Ureter (tissue), 1 donor: ENCODE results near the gene VPS35L. TPM values are rescaled to one million over a fixed set of nuclear protein-coding genes. Genes with fewer than 3 reads are reported as not detected.

Experiments
- DNase-seq: peaks from one replicate; pipeline ENCODE4 v3.0.0-alpha.2; 2020; ENCODE audit warnings: low spot score
- total RNA-seq: library from RNA; stranded (reverse); gene quantifications from one replicate; pipeline ENCODE4 v1.2.4, GENCODE V29; 2023
- donor health status: DM: yes; HTN: yes; CAD: no.

VPS35L gene
- total RNA-seq, 1 donor from 2014 or later: 76.4 TPM

DNA sequence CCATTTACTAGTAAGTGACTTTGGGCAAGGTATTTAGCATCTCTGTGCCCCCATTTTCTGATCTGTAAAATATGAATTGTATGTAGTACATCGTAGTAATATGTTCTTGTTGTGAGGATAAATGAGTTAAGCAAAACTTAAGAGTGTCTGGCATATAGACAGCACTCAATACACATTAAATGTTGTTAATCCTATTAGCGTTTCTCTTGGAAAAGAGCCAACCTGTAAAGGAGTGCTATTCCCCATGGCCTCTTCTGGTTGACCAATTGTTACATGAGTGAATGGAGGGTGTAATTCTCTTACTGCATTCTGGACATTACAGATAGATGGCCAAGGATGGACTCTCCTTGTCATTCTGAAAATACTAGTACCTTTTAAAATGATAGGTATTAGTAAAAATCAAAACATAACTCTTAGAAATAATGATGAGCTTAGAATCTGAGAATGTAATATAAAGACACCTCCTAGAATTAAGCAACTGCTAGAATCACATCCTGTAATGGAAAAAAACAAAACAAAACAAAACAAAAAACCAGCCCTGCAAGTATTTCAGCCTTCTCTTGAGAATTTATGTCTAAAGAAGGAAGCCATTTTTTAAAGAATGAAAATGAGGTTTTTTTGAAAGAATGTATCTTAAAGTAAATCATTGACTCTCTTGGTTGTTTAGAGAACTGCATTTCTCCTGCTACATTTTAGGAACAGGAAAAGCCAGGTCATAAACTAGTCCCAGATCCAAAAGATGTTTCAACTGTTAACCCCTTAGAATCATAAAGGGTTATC lies 193.1 kb downstream of the VPS35L start:
- no peak for DNase-seq

DNA sequence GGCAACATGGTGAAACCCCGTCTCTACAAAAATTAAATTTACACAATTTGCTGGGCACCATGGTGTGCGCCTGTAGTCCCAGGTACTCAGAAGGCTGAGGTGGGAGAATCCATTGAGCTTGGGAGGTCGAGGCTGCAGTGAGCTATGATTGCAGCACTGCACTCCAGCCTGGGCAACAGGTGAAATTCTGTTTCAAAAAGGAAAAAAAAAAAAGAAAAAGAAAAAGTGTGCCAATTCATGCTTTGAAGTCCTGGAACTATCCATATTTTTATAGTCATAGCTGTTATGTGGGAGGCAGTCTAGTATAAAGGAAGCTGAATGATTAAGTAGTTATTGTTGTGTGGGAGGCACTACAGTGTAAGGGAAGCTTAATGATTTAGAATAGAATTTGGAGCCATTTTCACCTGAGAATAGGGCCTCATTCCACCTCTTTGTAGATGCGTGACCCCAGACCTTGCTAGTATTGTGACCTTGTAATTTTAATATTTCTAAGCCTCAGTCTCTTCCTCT lies 194.1 kb downstream of the VPS35L start:
- no peak for DNase-seq

Other genes with a start within 250 kb of the VPS35L start
- gene TMC5, start 137.8 kb upstream of the VPS35L start, total RNA-seq: 21.1 TPM
- gene GDE1, start 33.6 kb upstream of the VPS35L start, total RNA-seq: 80.8 TPM
- 36.0 TPM for gene CCP110, start 31.8 kb upstream of the VPS35L start, total RNA-seq
- 27.4 TPM for gene KNOP1, start 162.5 kb downstream of the VPS35L start, total RNA-seq
- gene IQCK, start 162.6 kb downstream of the VPS35L start, total RNA-seq: 33.2 TPM